ENCODE data around the gene KCNJ1. TPM values are rescaled to one million over a fixed set of nuclear protein-coding genes. Genes with fewer than 3 reads are reported as not detected.

Gene KCNJ1
- total and polyA plus RNA-seq, 10 of the 15 experiments (the other 5 are each of a cell fraction or from before 2014, with no cell fraction given): not detected

DNA sequence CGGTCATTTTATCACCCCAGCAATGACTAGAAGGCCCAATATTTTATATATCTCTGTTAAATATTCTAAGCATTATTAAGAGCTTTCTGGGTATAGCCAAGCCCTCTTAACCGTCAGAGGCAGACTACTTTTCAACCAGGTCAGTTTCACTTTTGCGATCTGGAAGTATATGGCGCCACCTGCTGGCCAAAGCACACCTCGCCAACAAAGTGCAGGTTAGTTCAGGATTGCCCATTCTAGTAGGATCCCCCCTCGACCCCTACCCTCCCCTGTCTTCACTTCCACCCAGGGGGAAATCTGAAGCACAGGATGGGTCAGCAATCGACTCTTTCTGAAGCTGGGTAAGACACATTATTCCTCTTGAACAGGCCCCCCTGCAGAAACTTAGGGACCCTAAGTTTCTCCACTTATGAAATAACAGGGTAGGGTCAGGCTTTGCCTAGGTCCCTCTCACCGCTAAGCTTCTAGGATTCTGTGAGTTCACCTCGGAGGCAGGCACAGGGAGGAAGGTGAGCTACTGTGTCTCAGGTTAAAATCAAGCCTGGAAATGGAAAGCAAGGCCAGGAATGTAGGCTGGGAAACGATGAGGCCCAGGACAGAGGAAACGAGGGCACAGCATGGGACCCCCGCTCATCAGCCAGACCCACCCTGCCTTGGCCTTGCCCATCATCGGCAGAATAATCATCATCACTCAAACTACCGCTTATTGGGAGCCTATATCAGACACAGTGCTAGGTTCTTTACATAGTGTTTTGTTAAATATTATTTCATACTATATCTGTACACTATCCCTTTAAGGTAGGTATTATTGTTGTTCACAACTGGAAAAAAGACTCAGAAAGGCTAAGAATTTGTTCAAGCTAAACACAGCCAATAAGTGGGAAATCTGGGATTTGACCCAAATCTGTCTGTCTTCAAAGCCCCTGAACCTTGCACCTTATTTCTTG lies 35.6 kb downstream of the KCNJ1 start (continued):
- TF ChIP-seq, protein P1, sequence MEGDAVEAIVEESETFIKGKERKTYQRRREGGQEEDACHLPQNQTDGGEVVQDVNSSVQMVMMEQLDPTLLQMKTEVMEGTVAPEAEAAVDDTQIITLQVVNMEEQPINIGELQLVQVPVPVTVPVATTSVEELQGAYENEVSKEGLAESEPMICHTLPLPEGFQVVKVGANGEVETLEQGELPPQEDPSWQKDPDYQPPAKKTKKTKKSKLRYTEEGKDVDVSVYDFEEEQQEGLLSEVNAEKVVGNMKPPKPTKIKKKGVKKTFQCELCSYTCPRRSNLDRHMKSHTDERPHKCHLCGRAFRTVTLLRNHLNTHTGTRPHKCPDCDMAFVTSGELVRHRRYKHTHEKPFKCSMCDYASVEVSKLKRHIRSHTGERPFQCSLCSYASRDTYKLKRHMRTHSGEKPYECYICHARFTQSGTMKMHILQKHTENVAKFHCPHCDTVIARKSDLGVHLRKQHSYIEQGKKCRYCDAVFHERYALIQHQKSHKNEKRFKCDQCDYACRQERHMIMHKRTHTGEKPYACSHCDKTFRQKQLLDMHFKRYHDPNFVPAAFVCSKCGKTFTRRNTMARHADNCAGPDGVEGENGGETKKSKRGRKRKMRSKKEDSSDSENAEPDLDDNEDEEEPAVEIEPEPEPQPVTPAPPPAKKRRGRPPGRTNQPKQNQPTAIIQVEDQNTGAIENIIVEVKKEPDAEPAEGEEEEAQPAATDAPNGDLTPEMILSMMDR (IDR thresholded peaks at IDR 0.05 in 2 of 3, conservative IDR thresholded peaks at IDR 0.05 in 1 of 3; ENCODE audit: control insufficient read depth in 2 of 3, extremely low read depth in 1 of 3, insufficient read depth in 1 of 3, low read depth in 3 of 3, low read length in 3 of 3): peak; percentile 80 to 91 (median 85); a peak in 5 of 6 replicates

DNA sequence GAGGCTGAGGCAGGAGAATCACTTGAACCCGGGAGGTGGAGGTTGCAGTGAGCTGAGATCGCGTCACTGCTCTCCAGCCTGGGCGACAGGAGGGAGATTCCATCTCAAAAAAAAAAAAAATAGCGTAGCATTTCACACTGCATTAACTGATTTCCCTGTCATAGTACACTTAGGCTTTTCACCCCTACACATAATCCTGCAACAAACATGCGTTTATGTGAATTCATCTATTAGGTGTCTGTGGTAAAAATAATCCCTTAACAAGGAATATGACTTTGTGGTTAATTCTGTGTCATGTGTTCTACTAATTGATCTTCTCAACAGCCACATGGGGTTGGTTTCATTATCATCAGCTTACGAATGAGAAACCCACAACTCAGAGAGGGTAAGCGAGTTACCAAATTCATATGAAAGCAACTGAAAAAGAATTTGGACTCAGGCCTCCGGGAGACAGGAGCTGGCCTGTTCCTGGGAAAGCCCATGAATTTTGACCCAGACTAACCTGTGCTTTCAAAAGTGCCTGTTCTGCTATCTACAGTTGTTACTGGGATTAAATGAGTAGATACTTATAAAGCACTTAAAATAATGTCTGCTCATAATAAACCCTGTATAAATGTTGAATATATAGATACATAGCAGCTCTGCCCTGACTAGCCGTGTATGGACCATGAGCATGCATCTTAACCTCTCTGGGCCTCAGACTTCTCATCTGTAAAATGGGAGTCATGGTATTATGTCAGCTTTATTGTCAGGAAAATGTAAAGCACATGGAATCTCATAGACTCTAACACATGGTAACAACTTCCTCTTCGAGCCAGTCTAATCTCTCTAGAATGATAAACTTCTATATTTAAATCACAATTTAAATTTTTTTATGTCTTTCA lies 36.6 kb downstream of the KCNJ1 start:
- H3K4me3 ChIP-seq: no peak overlapping the region
- peak overlapping the region; percentile 64 for H2AFZ ChIP-seq (ENCODE audit: control insufficient read depth, low read depth, low read length)
- WGBS (ENCODE audit: insufficient coverage, insufficient replicate concordance, low lambda C conversion rate, missing lambda C conversion rate): 59% methylated on average over 10 of the region's 11 CpGs
- ChIA-PET CTCF (interaction anchor here (0.7 to 9.1 kb wide), 74 partner anchors 10 to 987 kb away, joined by 3 to 177 read pairs (median 5); partner anchors contain the start of gene FLI1), SMC1A (ENCODE audit: uncharacterized antibody, unreplicated experiment) (interaction anchor here (0.6 to 8.1 kb wide), 65 partner anchors 9 to 680 kb away, joined by 3 to 146 read pairs (median 4); no protein-coding TSS in a partner anchor), RAD21 (ENCODE audit: unreplicated experiment) (interaction anchor here (0.7 to 5.2 kb wide), 47 partner anchors 11 to 673 kb away, joined by 3 to 125 read pairs (median 5); no protein-coding TSS in a partner anchor), POLR2A (interaction anchor here (0.6 to 1.4 kb wide), 7 partner anchors 11 to 541 kb away, joined by 3 to 5 read pairs (median 3); no protein-coding TSS in a partner anchor)
- peak; percentile 76 for ATAC-seq
- H3K9me3 ChIP-seq (replicated peaks; ENCODE audit: control insufficient read depth, insufficient read depth, low read length): no peaks in the 10 kb centered on the region
- H3K36me3 ChIP-seq (ENCODE audit: control insufficient read depth in 2 of 2, insufficient read depth in 2 of 2, low read length in 1 of 2): no peaks in the 10 kb centered on the region
- no peak for FAIRE-seq
- H4K20me1 ChIP-seq (ENCODE audit: control insufficient read depth, insufficient read depth): no peaks in the 10 kb centered on the region
- DNase-seq (ENCODE audit: low read depth, low spot score): peak; percentile 42
- intact Hi-C loops (cut with micrococcal nuclease; ENCODE audit: unreplicated experiment) (loop anchor here (1.0 to 10.0 kb wide), 10 partner anchors 74 to 673 kb away; partner anchors contain the start of gene FLI1), in situ Hi-C loops (cut with MboI) (loop anchor here (5.0 to 25.0 kb wide), 2 partner anchors 193 to 663 kb away; no protein-coding TSS in a partner anchor)
- H3K27ac ChIP-seq (ENCODE audit: control insufficient read depth, insufficient read depth): peak overlapping the region; percentile 60
- H3K27me3 ChIP-seq (replicated peaks in 1 of 2; ENCODE audit: control insufficient read depth in 2 of 2, insufficient read depth in 2 of 2, low read length in 1 of 2): no peaks in the 10 kb centered on the region
- H3K79me2 ChIP-seq (ENCODE audit: control insufficient read depth, insufficient read depth, low read length): no peaks in the 10 kb centered on the region
- peaks cover 27% of the 10 kb centered on the region for H3K4me1 ChIP-seq (ENCODE audit: control insufficient read depth, insufficient read depth, low read length)
- H3K9ac ChIP-seq (ENCODE audit: control insufficient read depth, insufficient read depth, low read length): peak overlapping the region; percentile 13; the same call in 1 of the 2 replicates
- H3K4me2 ChIP-seq (ENCODE audit: control insufficient read depth, insufficient read depth): peak overlapping the region; percentile 71
- TSS peak; percentile 81 for BruUV-seq (replicated peaks)
- TF ChIP-seq BACH1 (IDR thresholded peaks at IDR 0.05; ENCODE audit: borderline replicate concordance): 0 out of 2 replicates have a peak, but pooled peaks have one; percentile 45
- TF ChIP-seq, protein P2, sequence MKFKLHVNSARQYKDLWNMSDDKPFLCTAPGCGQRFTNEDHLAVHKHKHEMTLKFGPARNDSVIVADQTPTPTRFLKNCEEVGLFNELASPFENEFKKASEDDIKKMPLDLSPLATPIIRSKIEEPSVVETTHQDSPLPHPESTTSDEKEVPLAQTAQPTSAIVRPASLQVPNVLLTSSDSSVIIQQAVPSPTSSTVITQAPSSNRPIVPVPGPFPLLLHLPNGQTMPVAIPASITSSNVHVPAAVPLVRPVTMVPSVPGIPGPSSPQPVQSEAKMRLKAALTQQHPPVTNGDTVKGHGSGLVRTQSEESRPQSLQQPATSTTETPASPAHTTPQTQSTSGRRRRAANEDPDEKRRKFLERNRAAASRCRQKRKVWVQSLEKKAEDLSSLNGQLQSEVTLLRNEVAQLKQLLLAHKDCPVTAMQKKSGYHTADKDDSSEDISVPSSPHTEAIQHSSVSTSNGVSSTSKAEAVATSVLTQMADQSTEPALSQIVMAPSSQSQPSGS (IDR thresholded peaks at IDR 0.05; ENCODE audit: low read length): no peak
- TF ChIP-seq NR2C1 (IDR thresholded peaks at IDR 0.05): no peak
- peak; percentile 99 for TF ChIP-seq MTA2 (IDR thresholded peaks at IDR 0.05; ENCODE audit: low read depth)
- TF ChIP-seq MTA3 (IDR thresholded peaks at IDR 0.05; ENCODE audit: borderline replicate concordance, low read length): no peak
- TF ChIP-seq RUNX3 (IDR thresholded peaks at IDR 0.05; ENCODE audit: low read length): peak; percentile 83
- peak; percentile 12; the same call in 1 of the 2 replicates for TF ChIP-seq NFIC (IDR thresholded peaks at IDR 0.05; ENCODE audit: low read depth, low read length)
- TF ChIP-seq LARP7 (IDR thresholded peaks at IDR 0.05): no peak
- TF ChIP-seq RELA (IDR thresholded peaks at IDR 0.05; ENCODE audit: borderline replicate concordance, partially characterized antibody): peak; percentile 18
- TF ChIP-seq KDM1A (IDR thresholded peaks at IDR 0.05; ENCODE audit: borderline replicate concordance): no peak
- TF ChIP-seq ZNF24 (IDR thresholded peaks at IDR 0.05): 0 out of 2 replicates have a peak, but pooled peaks have one; percentile 48
- no peak for TF ChIP-seq SIX5 (IDR thresholded peaks at IDR 0.05; ENCODE audit: low read depth, low read length, severe bottlenecking)
- TF ChIP-seq POLR2AphosphoS5 (IDR thresholded peaks at IDR 0.05; ENCODE audit: low read length): no peak
- no peak for TF ChIP-seq EZH2 (IDR thresholded peaks at IDR 0.05; ENCODE audit: borderline replicate concordance, control insufficient read depth, low read depth, low read length)
- no peak for TF ChIP-seq TCF12 (IDR thresholded peaks at IDR 0.05; ENCODE audit: low read depth, low read length)

Measured in GM12878 (cell line).